ENCODE data around the gene ARFGAP2. TPM values are rescaled to one million over a fixed set of nuclear protein-coding genes. Genes with fewer than 3 reads are reported as not detected.

The ARFGAP2 gene
- total RNA-seq, 3 donors from 2014 or later, result 139 to 183 (median 175) TPM

- no peak overlapping the region for H3K4me3 ChIP-seq
- intact Hi-C loops (cut with DNase I; ENCODE audit: low total_unique reads), result no loop called here
Measured at GRCh38 chr11:47158242-47158641, 18.4 kb downstream of the ARFGAP2 start.

DNA sequence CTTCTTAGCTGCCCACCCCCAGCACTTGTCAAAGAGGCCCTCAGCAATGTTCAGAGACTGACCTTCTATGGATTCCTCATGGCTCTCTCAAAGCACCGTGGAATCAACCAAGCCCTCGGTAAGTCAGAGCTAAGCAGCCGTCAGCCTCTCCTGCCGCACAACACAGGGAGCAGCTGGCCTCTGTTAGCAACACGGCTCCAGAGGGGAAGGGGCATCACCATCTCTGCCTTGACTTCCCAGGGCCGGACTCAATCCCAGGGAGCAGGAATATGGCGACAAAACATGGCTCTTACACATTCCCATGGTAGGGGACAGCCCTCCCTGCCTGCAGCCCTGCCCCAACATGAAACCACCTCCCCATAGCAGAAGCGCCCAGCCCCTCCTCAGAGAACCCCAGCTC, 18.9 kb downstream of the ARFGAP2 start:
- DNase-seq (ENCODE audit: low spot score in 2 of 2), result no peak
- no peaks in the 10 kb centered on the region for H3K36me3 ChIP-seq
- no peaks in the 10 kb centered on the region for H3K9me3 ChIP-seq
- no peak for TF ChIP-seq CTCF (IDR thresholded peaks at IDR 0.05)
- TF ChIP-seq POLR2A (IDR thresholded peaks at IDR 0.05), result no peak
- no peak for TF ChIP-seq POLR2AphosphoS5 (IDR thresholded peaks at IDR 0.05)
- no peak overlapping the region for H3K27ac ChIP-seq
- H3K4me3 ChIP-seq, result no peak overlapping the region
- H3K4me1 ChIP-seq, result no peaks in the 10 kb centered on the region
- no peaks in the 10 kb centered on the region for H3K27me3 ChIP-seq
- intact Hi-C loops (cut with DNase I; ENCODE audit: low total_unique reads), result no loop called here

More at GRCh38 chr11:47158242-47158641, 18.4 kb downstream of the ARFGAP2 start:
- Histone ChIP-seq H3K4me1 (no peaks in the 10 kb centered on the region), H3K36me3 (no peaks in the 10 kb centered on the region), H3K27me3 (no peaks in the 10 kb centered on the region), H3K27ac (no peak overlapping the region), H3K9me3 (no peaks in the 10 kb centered on the region)
- no peak for DNase-seq (ENCODE audit: low spot score in 2 of 2)
- TF ChIP-seq POLR2AphosphoS5 (IDR thresholded peaks at IDR 0.05), result no peak
- TF ChIP-seq POLR2A (IDR thresholded peaks at IDR 0.05), result no peak
- TF ChIP-seq CTCF (IDR thresholded peaks at IDR 0.05), result no peak

- intact Hi-C loops (cut with DNase I; ENCODE audit: low total_unique reads), result no loop called here
- DNase-seq (ENCODE audit: low spot score in 2 of 2), result no peak
- H3K36me3 ChIP-seq, result no peaks in the 10 kb centered on the region
Measured at GRCh38 chr11:47156951-47157350, 19.7 kb downstream of the ARFGAP2 start.

DNA sequence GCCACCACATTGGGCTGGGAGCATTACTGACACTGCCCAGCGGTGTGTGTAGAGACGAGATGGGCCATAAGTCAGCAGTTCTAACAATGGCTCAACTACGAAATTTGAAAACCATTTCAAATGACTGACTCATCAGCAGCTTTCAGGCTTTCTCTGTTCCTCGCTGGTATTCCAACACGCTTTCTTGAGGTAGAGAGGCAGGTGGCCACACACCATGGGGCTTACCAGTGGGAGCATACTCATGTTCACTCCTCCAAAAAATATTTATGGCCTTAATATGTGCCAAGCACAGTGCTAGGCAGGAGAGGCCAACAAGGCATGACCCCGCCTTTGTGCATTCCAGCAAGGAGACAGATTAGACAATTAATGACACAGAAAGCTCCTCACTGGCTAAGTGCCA, 20.3 kb downstream of the ARFGAP2 start:
- no peak overlapping the region for H3K27ac ChIP-seq
- H3K9me3 ChIP-seq, result no peaks in the 10 kb centered on the region
- no peaks in the 10 kb centered on the region for H3K27me3 ChIP-seq
- H3K4me1 ChIP-seq, result no peaks in the 10 kb centered on the region
- no peak overlapping the region for H3K4me3 ChIP-seq
- intact Hi-C loops (cut with DNase I; ENCODE audit: low total_unique reads), result no loop called here
- no peak for TF ChIP-seq CTCF (IDR thresholded peaks at IDR 0.05)
- TF ChIP-seq POLR2AphosphoS5 (IDR thresholded peaks at IDR 0.05), result no peak
- no peak for TF ChIP-seq POLR2A (IDR thresholded peaks at IDR 0.05)
- H3K36me3 ChIP-seq, result no peaks in the 10 kb centered on the region
- no peak for DNase-seq (ENCODE audit: low spot score in 2 of 2)

More at GRCh38 chr11:47156951-47157350, 19.7 kb downstream of the ARFGAP2 start:
- Histone ChIP-seq H3K4me1 (no peaks in the 10 kb centered on the region), H3K27me3 (no peaks in the 10 kb centered on the region), H3K27ac (no peak overlapping the region), H3K9me3 (no peaks in the 10 kb centered on the region), H3K4me3 (no peak overlapping the region)
- TF ChIP-seq CTCF (IDR thresholded peaks at IDR 0.05) (no peak), POLR2AphosphoS5 (IDR thresholded peaks at IDR 0.05) (no peak), POLR2A (IDR thresholded peaks at IDR 0.05) (no peak)

- no peaks in the 10 kb centered on the region for H3K4me1 ChIP-seq
- no peak overlapping the region for H3K4me3 ChIP-seq
- TF ChIP-seq POLR2AphosphoS5 (IDR thresholded peaks at IDR 0.05) (no peak), POLR2A (IDR thresholded peaks at IDR 0.05) (no peak), CTCF (IDR thresholded peaks at IDR 0.05) (no peak)
- H3K27ac ChIP-seq, result no peak overlapping the region
- no peak for DNase-seq (ENCODE audit: low spot score in 2 of 2)
- H3K27me3 ChIP-seq, result no peaks in the 10 kb centered on the region
- no peaks in the 10 kb centered on the region for H3K9me3 ChIP-seq
- intact Hi-C loops (cut with DNase I; ENCODE audit: low total_unique reads), result no loop called here
- H3K36me3 ChIP-seq, result no peaks in the 10 kb centered on the region
Measured at GRCh38 chr11:47155879-47156278, 20.8 kb downstream of the ARFGAP2 start.

Measured in breast epithelium (tissue), 4 donors.